Activated naive CD8-positive, alpha-beta T cell treated with anti-CD3 and anti-CD28 coated beads, Interleukin-2, amount 10 ng/mL, durations not matched to agents 7 days and 5 days (primary cell): ENCODE data around the gene MYH10. TPM values are rescaled to one million over a fixed set of nuclear protein-coding genes. Genes with fewer than 3 reads are reported as not detected.
A peak's percentile ranks its signal among the peaks of the same experiment; 100 is the strongest.

Source experiments
- ATAC-seq: fragments of 150-1000 bp; cut with Tn5 transposase; one replicate; pipeline ENCODE4 v1.10.0; 2021; ENCODE audit warnings: low read depth, moderate library complexity
- POLR2A ChIA-PET: fragments of 350-600 bp; sonication (Branson Sonifier 250); formaldehyde crosslinking; loops from one replicate; lab custom pipeline; 2021; ENCODE audit warnings: antibody characterized with exemption; lab: Charles Lee
- DNase-seq: peaks from one replicate; pipeline ENCODE4 v3.0.0; 2021
- H3K27ac Mint-ChIP-seq: one replicate; pipeline ENCODE4 v1.8.0; 2022; ENCODE audit warnings: mild to moderate bottlenecking, mixed read lengths
- H3K27me3 Mint-ChIP-seq: one replicate; pipeline ENCODE4 v1.8.0; 2022; ENCODE audit warnings: mild to moderate bottlenecking, moderate library complexity, mixed read lengths
- H3K36me3 Mint-ChIP-seq: one replicate; pipeline ENCODE4 v1.8.0; 2021; ENCODE audit warnings: mild to moderate bottlenecking, mixed read lengths
- H3K4me1 Mint-ChIP-seq: one replicate; pipeline ENCODE4 v1.8.0; 2021; ENCODE audit warnings: mixed read lengths
- H3K4me3 Mint-ChIP-seq: one replicate; pipeline ENCODE4 v1.8.0; 2022; ENCODE audit warnings: mild to moderate bottlenecking, moderate library complexity, mixed read lengths
- H3K9me3 Mint-ChIP-seq: one replicate; pipeline ENCODE4 v1.8.0; 2021; ENCODE audit warnings: mixed read lengths
- total RNA-seq, 2 experiments: library from RNA; stranded (reverse); gene quantifications; one replicate each; pipeline ENCODE4 v1.2.3, GENCODE V29; 2021

MYH10 gene
- total RNA-seq, 2 experiments from 2014 or later = 12.8 to 14.4 TPM

DNA sequence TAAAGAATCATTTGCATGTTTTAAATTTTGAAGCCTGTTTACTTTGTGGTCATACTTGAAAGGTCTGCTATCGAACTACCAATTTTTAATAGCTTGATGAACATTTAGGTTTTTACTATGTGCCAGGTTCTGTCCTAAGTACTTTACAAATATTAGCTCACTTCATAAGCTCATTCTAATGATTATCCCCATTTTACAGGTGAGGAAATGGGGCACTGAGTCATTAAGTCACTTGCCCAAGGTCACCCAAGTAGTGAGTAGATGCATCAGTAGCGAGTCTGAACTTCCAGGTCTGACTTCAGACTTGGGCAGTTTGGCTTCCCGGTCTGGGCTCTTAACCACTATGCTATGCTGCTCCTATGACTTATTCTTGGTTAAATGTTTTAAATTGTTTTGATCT, 190.8 kb downstream of the MYH10 start:
- Mint-ChIP-seq H3K27ac (no peak overlapping the region), H3K9me3 (no peaks in the 10 kb centered on the region), H3K4me3 (no peak overlapping the region), H3K36me3 (peaks cover 11% of the 10 kb centered on the region), H3K4me1 (peaks cover 37% of the 10 kb centered on the region), H3K27me3 (no peaks in the 10 kb centered on the region)
- POLR2A ChIA-PET = interaction anchor here (0.5 kb wide), 1 partner anchor 791 kb away, joined by 4 read pairs; no protein-coding TSS in a partner anchor
- no peak for DNase-seq
- no peak for ATAC-seq

DNA sequence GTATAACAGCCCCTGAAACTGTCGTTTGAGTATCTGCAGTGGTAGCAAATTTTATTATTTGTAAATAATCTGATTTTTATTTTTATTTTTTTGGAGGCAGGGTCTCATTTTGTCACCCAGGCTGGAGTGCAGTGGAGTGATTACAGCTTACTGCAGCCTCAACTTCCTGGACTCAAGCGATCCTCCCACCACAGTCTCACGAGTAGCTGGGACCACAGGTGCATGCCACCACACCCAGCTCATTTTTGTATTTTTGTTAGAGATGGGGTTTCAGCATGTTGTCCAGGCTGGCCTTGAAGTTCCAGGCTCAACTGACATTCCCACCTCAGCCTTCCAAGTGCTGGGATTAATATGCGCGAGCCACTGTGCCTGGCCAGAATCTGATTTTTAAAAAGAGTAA, 192.1 kb downstream of the MYH10 start:
- Mint-ChIP-seq H3K4me3 (no peak overlapping the region), H3K27ac (no peak overlapping the region), H3K27me3 (no peaks in the 10 kb centered on the region), H3K9me3 (no peaks in the 10 kb centered on the region), H3K36me3 (peaks cover 8% of the 10 kb centered on the region), H3K4me1 (peaks cover 37% of the 10 kb centered on the region)
- no peak for ATAC-seq
- POLR2A ChIA-PET = interaction anchor here (0.7 kb wide), 1 partner anchor 315 kb away, joined by 3 read pairs; no protein-coding TSS in a partner anchor
- DNase-seq = no peak

DNA sequence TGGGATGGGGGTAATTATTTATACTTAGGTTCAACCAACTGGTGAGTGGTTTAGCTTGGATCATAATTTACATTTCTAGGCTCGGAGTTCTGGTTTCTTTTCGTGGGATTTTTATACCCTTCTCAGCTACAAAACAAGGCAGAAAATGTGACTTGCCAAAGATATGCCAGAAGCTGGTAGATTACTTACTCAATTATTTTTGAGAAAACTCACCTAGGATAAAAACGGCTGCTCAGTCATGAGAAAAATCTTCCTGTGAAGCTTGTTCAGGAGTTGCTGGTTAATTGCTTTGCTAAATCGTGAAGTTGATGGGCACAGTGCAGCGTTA, 193.7 kb downstream of the MYH10 start:
- no peak for ATAC-seq
- POLR2A ChIA-PET = interaction anchor here (0.6 kb wide), 1 partner anchor 9 kb away, joined by 3 read pairs; no protein-coding TSS in a partner anchor
- H3K4me3 Mint-ChIP-seq = peak overlapping the region; percentile 94
- no peaks in the 10 kb centered on the region for H3K27me3 Mint-ChIP-seq
- H3K27ac Mint-ChIP-seq = peak overlapping the region; percentile 96
- H3K36me3 Mint-ChIP-seq = peaks cover 8% of the 10 kb centered on the region
- peaks cover 32% of the 10 kb centered on the region for H3K4me1 Mint-ChIP-seq
- no peak for DNase-seq
- no peaks in the 10 kb centered on the region for H3K9me3 Mint-ChIP-seq

DNA sequence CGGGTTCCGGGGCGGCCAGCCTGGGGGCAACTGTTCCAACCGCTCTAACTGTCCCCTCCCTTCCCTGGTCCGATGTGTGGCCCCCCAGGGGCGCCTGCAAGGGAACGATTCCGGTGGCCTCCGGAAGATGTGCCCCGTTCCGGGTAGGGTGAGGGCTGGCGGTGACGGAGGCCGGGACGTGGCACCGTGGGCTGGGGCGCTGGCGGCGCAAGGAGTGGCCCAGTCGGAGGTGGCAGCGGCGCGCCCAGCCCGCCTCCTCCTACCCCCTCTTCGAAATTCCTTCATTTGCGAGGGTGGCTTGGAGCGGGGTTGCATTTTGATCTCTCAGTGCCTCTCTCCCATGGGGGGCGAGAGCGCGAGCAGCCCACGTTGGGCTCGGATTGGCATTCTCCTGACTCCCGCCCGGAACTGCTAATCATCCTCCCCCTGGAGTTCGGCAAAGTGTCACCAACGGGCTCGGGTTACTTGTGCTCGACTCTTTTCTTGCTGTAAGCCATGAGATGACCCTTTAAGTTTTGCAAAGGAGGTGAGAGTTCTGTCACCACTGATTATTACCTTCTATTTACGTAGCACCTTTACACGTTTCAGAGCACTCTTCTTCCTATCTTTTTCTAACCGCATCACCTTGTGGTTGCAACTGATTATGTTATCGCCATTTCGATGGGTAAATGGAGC, 194.2 kb downstream of the MYH10 start:
- Mint-ChIP-seq H3K36me3 (peaks cover 8% of the 10 kb centered on the region), H3K4me1 (peaks cover 28% of the 10 kb centered on the region), H3K9me3 (no peaks in the 10 kb centered on the region), H3K27me3 (no peaks in the 10 kb centered on the region), H3K27ac (peak overlapping the region; percentile 96), H3K4me3 (peak overlapping the region; percentile 94)
- POLR2A ChIA-PET = interaction anchor here (0.6 to 1.5 kb wide), 10 partner anchors 7 to 463 kb away, joined by 3 to 6 read pairs (median 4); partner anchors contain the start of gene KRABD2
- DNase-seq = no peak
- ATAC-seq = peak; percentile 63

DNA sequence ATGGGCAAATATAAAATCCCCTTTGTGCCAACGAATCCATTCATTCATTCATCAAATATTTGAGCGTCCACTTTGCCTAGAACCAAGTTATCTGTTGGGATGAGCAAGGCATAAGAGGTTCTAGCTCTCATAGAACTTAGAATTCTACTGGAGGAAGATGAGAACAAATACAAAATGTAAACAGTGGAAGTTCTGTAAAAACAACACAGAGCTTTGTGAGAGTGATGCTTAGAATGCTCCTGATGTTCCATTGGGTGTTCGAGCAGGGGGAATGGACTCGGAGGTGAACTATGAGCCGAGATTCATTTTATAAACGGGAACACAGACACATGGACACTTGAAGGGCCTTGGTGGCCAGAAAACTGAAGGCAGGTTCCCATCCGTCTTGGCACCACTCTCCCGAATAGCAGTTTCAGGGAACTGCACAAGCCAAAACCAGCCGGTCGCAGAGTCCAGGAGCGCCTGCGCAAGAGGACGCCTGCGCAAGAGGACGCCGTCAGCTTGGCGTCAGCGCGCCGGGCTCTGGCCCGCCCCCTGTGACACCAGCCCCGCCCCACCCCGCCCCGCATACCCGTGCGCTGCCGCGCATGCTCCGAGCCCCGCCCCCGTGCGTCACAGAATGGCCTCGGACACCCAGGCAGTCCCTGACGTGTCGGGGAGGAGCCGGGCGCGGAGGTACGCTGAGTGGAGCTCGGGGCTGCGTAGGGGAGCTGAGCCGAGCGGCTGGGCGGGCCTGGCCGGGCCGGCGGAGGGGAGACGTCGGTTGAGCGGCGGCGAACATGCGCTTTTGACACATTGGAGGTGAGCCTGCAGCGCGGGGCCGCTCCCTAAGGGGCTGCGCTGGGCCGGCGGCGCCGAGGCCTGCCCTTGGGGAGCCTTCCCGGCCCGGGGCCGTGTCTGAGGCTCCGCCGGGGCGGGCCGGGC, 195.0 kb downstream of the MYH10 start, which contains the start of gene NDEL1:
NDEL1 (plus strand) TSS at position 640 of the 924 bp plus-strand sequence. CDS start 8,388 bp downstream, outside the sequence.
- H3K4me3 Mint-ChIP-seq = peak within 1 kb of the TSS; percentile 94
- DNase-seq = peak; percentile 99
- peaks cover 23% of the 10 kb centered on the region for H3K4me1 Mint-ChIP-seq
- POLR2A ChIA-PET = interaction anchor here (0.5 to 1.5 kb wide), 12 partner anchors 8 to 464 kb away, joined by 3 to 6 read pairs (median 4); partner anchors contain the start of genes KRABD2 and SLC25A35
- peak; percentile 98 for ATAC-seq
- H3K27ac Mint-ChIP-seq = peak within 1 kb of the TSS; percentile 96
- no peaks in the 10 kb centered on the region for H3K9me3 Mint-ChIP-seq
- no peaks in the 10 kb centered on the region for H3K27me3 Mint-ChIP-seq
- peaks cover 8% of the 10 kb centered on the region for H3K36me3 Mint-ChIP-seq

DNA sequence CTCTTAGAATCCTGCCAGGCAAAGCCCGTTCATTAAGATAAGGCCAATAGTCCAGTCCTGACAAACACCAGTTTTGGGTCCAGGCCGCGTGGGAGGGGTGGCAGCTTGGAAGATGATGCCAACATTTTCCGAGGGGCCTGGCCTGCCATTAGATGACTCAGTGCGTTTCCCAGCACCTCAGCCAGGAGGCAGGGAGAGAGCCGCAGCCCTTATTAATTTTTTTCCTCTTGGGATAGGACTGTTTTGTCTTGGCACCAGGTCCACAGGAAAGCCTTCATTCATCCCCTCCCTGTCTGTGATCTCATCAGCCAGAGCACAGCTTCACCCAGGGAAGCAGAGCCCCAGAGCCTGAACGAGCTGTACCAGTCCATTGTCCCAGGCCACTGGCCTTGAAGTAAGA, 199.6 kb downstream of the MYH10 start:
- peaks cover 5% of the 10 kb centered on the region for H3K27me3 Mint-ChIP-seq
- no peak overlapping the region for H3K4me3 Mint-ChIP-seq
- H3K36me3 Mint-ChIP-seq = no peaks in the 10 kb centered on the region
- H3K9me3 Mint-ChIP-seq = no peaks in the 10 kb centered on the region
- POLR2A ChIA-PET = no interaction called here
- H3K27ac Mint-ChIP-seq = no peak overlapping the region
- H3K4me1 Mint-ChIP-seq = peaks cover 5% of the 10 kb centered on the region
- ATAC-seq (no peak), DNase-seq (no peak)

DNA sequence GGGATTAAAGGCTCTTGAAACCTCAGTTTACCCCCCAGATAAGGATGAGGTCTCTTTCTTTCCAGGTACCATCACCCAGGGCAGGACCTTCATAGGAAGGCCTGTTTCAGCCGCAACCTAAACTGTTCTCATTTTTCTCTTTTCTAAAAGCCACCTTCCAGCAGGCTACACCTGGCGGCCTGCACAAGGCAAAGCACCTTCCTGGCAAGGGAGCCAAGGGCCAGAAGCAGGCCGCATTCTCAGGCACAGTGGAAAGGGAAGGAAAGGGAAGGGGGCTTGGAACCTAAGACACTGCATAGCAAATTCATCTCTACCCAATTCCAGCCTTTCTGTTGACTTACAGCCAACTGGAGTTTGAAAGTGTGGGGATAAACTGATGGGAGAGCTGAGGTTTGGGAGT, 203.7 kb downstream of the MYH10 start:
- Mint-ChIP-seq H3K27me3 (peaks cover 30% of the 10 kb centered on the region), H3K9me3 (no peaks in the 10 kb centered on the region), H3K4me1 (no peaks in the 10 kb centered on the region), H3K27ac (no peak overlapping the region), H3K36me3 (no peaks in the 10 kb centered on the region), H3K4me3 (no peak overlapping the region)
- POLR2A ChIA-PET = no interaction called here
- DNase-seq = no peak
- no peak for ATAC-seq

DNA sequence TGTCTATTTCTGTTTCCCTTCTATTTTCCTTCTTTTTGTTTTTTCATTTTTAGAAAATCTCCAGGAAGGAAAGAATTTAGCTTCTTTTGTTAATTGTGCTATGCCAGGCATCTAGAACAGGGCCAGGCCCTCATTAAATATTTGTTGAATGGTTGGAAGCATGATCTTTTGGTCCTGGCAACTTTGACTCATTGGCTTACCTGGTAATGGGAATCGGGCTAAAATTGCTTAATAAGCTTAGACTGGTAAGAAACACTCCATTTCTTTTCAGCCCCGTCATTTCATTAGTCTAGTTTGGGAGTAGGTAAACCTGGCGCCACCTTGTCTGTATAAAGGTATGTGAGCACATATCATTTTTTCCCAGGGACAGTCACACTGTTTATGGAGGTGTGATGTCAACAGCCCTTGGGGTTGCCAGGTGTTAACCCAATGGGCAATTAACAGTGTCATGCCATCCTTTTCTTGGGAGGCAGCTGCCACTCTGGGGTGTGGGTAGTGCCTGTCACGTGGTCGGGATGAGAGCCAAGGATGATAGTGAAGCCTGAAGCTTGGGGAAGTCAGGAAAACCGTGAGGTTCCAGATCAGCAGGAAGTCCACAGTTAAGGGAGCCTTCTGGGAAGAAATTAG, 204.3 kb downstream of the MYH10 start:
- Mint-ChIP-seq H3K27me3 (peaks cover 32% of the 10 kb centered on the region), H3K36me3 (no peaks in the 10 kb centered on the region), H3K27ac (no peak overlapping the region), H3K4me1 (no peaks in the 10 kb centered on the region), H3K9me3 (no peaks in the 10 kb centered on the region), H3K4me3 (no peak overlapping the region)
- ATAC-seq (no peak), DNase-seq (no peak)
- POLR2A ChIA-PET = interaction anchor here (1.6 kb wide), 1 partner anchor 9 kb away, joined by 5 read pairs; the partner anchor contains the start of gene NDEL1

Other genes with a start within 250 kb of the MYH10 start
- gene RPL26, start 247.5 kb downstream of the MYH10 start, total RNA-seq = 1,000 to 10,000 TPM; 1,984 to 2,045 TPM
- gene RNF222, start 232.9 kb downstream of the MYH10 start, total RNA-seq = under 1 TPM; 0.30 to 0.31 TPM
- gene NDEL1, start 194.8 kb downstream of the MYH10 start, total RNA-seq = 10 to 100 TPM; 68.4 to 79.0 TPM
- 1 to 10 TPM in 1 of 2 experiments, under 1 TPM in 1; 0.51 to 1.1 TPM for gene CCDC42, start 114.1 kb upstream of the MYH10 start, total RNA-seq
- gene SPDYE4, start 127.8 kb upstream of the MYH10 start, total RNA-seq = not detected
- gene MFSD6L, start 168.6 kb upstream of the MYH10 start, total RNA-seq = under 1 TPM; 0.94 to 0.97 TPM
- 10 to 100 TPM; 15.8 to 18.5 TPM for gene PIK3R6, start 236.9 kb upstream of the MYH10 start, total RNA-seq